ENCODE data around the gene MB. TPM values are rescaled to one million over a fixed set of nuclear protein-coding genes. Genes with fewer than 3 reads are reported as not detected.

MB gene
- total RNA-seq, 1 donor = not detected

DNA sequence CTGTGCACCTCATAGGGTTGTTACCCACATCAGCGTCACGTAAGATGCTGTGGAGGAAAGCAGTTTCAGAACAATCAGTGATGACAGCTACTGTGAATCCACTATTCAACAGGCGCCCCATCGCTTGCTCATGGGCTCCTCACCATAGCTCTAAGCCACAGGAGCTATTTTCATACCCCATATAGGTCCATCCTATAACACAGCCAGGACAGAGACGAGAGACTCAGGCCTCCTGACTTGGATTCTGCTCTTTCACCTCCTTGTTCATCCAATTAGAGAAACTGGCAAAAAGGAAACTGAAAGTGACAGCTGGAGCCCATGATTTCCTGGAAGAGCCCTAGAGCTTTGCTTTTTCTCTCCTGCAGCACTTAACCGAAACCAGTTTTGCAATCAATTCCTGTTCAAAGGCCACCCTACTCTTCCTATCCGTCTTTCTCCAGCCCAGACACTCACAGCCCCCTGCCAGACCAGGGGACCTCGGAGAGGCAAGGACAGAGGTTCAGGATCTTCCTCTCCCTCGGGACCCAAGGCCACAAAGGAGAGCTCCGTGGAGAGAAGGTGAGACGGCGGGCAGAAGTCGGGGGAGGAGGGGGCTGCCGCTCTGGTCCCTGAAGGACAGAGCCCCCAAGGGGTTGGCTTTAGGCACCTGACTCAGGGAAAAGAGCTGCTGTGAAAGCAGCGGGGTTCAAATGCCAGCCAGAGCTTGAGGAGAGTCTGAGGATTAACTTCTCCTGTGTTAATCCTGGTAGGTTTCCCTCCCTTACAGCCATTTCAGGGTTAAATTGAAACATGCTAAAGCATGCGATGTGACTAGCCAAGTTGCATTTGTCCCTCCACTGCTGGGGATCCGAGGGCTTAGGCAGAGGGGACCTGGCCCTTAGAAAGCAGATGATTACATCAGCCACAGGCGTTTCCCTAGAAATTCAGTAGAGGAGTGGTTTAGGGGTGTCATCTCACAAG, 31.2 kb upstream of the MB start, which contains the start of gene APOL6:
Gene APOL6, plus strand, starts transcription at position 381 of the 960 bp plus-strand sequence. CDS start 7,980 bp downstream, outside the sequence.
- H3K27me3 ChIP-seq (ENCODE audit: insufficient read depth, low read length) = no peaks in the 10 kb centered on the region
- H3K4me3 ChIP-seq (ENCODE audit: low read length) = peak within 1 kb of the TSS; percentile 98
- H3K4me1 ChIP-seq (ENCODE audit: insufficient read depth, low read length) = peaks cover 43% of the 10 kb centered on the region

DNA sequence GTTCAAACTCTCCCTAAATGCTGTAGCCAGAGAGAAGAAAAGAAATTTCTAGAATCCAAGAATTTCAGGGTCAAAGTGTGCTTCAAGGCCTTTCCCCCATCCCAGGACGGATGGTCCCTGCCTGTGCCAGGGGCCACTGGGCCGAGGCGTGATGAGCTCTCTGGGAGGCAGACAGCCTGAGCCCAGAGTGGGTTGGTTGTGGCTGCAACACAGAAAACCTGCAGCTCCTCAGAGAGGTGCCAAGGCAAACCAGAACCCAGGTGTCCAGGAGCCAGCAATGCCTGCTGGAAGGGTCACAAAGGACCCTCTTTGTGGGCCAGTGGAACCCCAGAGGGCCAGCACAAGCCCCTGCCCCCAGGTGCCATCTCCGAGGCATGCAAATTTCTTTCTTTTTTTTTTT, 28.5 kb upstream of the MB start:
- no peaks in the 10 kb centered on the region for H3K9me3 ChIP-seq (ENCODE audit: low read depth, low read length)
- H3K27me3 ChIP-seq (ENCODE audit: insufficient read depth, low read length) = no peaks in the 10 kb centered on the region
- peaks cover 36% of the 10 kb centered on the region for H3K4me1 ChIP-seq (ENCODE audit: insufficient read depth, low read length)
- H3K4me3 ChIP-seq (ENCODE audit: low read length) = no peak overlapping the region

More for the DNA sequence above, 31.2 kb upstream of the MB start, which contains the start of gene APOL6:
- no peaks in the 10 kb centered on the region for H3K9me3 ChIP-seq (ENCODE audit: low read depth, low read length)

DNA sequence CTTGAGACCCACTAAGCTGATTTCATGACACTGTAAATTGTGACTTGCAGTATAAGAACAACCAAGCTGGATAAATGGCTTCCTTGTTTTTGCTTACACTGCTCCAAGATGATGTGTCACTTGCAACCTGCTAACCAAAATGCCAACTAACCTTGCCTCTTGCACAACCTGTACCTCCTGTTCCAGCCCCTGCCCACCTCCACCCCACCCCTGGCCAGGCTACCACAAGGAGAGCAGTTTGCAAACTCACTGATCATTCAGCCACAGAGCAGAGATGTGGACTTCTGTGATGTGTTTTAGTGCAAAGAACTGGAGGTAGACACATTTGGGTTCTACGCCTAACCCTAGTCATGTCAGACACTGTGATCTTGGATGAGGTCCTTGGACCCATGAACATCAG, 26.9 kb upstream of the MB start:
- H3K4me3 ChIP-seq (ENCODE audit: low read length) = no peak overlapping the region
- H3K27me3 ChIP-seq (ENCODE audit: insufficient read depth, low read length) = no peaks in the 10 kb centered on the region
- H3K4me1 ChIP-seq (ENCODE audit: insufficient read depth, low read length) = peaks cover 21% of the 10 kb centered on the region
- no peaks in the 10 kb centered on the region for H3K9me3 ChIP-seq (ENCODE audit: low read depth, low read length)

DNA sequence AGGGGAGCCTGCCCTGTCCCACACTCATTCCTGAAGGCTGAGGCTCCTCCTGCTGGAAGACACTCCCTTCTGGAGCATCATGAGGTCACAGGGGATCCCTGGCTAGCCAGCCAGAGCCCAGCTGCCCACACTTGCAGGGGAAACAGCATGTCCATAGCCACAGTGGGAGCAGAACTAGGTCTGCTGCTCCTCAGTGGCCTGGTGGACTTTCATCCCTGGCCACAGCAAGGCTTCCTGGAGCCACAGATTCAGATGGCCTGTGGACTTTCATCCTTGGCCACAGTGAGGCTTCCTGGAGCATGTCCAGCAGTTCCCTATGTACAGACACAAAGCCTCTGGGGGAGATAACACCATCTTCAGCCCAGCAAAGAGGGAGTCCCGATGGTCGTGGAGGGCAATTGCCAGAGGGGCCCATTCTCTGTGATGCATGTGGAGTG, 25.2 kb upstream of the MB start:
- Histone ChIP-seq H3K4me1 (ENCODE audit: insufficient read depth, low read length) (peaks cover 11% of the 10 kb centered on the region), H3K27me3 (ENCODE audit: insufficient read depth, low read length) (no peaks in the 10 kb centered on the region), H3K4me3 (ENCODE audit: low read length) (no peak overlapping the region), H3K9me3 (ENCODE audit: low read depth, low read length) (no peaks in the 10 kb centered on the region)

DNA sequence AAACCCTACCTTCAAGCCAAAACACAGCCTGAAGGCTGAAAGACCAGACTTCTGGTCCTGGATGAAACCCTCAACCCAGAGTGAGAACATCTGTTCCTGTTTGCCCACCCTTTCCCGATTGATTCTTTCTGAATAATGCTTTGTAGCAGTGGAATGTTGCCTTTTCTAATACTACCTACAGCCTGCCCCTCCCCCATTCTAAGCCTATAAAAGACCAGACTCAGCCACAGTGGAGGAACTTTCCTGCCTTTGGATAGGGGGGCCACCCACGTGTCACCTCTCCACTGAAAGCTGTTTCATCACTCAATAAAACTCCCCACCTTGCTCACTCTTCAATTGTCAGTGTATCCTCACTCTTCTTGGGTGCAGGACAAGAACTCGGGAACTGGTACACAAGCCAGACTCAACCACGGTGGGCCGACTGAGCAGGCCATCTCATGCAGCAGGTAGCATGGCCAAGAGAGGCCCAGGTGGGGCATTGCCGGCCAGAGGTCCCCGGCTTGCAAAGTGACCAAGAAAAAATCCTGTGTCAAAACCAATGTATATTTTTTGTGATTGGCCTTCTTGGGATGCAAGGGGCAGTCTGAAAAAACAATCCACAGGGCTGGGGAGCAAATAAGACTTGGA, 24.5 kb upstream of the MB start:
- no peaks in the 10 kb centered on the region for H3K27me3 ChIP-seq (ENCODE audit: insufficient read depth, low read length)
- H3K9me3 ChIP-seq (ENCODE audit: low read depth, low read length) = no peaks in the 10 kb centered on the region
- H3K4me1 ChIP-seq (ENCODE audit: insufficient read depth, low read length) = peaks cover 4% of the 10 kb centered on the region
- H3K4me3 ChIP-seq (ENCODE audit: low read length) = no peak overlapping the region

DNA sequence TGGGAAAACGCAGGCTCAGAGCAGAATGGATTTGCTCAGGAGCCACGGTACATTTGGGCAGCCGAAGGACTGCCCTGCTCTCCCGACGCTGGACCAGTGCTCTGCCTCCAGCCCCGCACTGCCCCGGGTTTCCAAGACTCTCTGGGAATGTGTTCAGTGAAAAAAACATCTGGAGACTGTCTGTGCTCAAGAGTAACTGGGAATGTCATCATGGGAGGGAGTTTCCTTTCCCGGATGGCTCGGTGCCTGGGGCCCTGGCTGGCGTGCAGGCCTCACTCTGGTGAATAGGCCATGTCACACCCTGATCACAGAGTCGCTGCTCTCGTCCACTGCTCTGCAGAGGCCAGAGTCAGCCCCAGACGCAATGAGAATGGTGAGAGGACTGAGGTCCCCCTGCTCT, 21.3 kb upstream of the MB start:
- Histone ChIP-seq H3K4me3 (ENCODE audit: low read length) (no peak overlapping the region), H3K4me1 (ENCODE audit: insufficient read depth, low read length) (peaks cover 10% of the 10 kb centered on the region), H3K9me3 (ENCODE audit: low read depth, low read length) (no peaks in the 10 kb centered on the region), H3K27me3 (ENCODE audit: insufficient read depth, low read length) (no peaks in the 10 kb centered on the region)

DNA sequence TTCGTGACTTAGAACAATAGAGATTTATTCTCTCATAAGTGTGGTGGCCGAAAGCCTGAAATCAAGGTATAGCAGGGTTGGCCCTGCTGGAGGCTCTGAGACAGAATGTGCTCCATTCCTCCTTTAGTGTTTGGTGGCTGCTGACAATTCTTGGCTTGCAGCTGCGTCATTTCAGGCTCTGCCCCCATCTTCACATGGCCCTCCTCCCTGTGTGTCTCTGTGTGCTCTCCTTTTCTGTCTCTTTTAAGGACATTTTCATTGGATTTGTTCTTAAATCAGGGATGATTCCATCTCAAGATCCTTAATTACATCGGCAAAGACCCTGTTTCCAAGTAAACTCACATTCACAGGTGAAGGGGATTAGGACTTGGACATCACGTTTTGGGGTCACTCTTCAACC, 20.9 kb upstream of the MB start:
- Histone ChIP-seq H3K4me3 (ENCODE audit: low read length) (no peak overlapping the region), H3K4me1 (ENCODE audit: insufficient read depth, low read length) (peaks cover 10% of the 10 kb centered on the region), H3K9me3 (ENCODE audit: low read depth, low read length) (no peaks in the 10 kb centered on the region), H3K27me3 (ENCODE audit: insufficient read depth, low read length) (no peaks in the 10 kb centered on the region)

DNA sequence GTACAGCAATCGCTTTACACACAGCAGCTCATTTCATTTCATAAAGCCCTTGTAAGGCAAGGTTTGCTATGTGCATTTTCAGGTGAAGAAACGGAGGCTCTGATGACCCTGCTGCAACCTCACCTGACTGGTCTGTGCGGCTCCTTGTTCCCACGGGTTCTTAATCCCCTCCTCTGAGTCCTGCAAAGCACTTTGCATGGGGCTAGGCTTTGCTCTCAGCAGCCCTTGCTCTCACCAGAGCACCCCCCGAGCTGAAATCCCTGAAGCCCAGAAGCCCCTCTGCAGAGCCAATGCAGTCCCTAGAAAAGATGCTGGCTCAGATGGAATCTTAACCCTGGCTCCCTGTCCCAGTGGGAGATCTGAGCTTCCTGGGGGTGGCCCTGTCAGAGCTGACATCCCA, 20.1 kb upstream of the MB start:
- H3K9me3 ChIP-seq (ENCODE audit: low read depth, low read length) = no peaks in the 10 kb centered on the region
- H3K4me1 ChIP-seq (ENCODE audit: insufficient read depth, low read length) = peaks cover 10% of the 10 kb centered on the region
- no peaks in the 10 kb centered on the region for H3K27me3 ChIP-seq (ENCODE audit: insufficient read depth, low read length)
- H3K4me3 ChIP-seq (ENCODE audit: low read length) = no peak overlapping the region

DNA sequence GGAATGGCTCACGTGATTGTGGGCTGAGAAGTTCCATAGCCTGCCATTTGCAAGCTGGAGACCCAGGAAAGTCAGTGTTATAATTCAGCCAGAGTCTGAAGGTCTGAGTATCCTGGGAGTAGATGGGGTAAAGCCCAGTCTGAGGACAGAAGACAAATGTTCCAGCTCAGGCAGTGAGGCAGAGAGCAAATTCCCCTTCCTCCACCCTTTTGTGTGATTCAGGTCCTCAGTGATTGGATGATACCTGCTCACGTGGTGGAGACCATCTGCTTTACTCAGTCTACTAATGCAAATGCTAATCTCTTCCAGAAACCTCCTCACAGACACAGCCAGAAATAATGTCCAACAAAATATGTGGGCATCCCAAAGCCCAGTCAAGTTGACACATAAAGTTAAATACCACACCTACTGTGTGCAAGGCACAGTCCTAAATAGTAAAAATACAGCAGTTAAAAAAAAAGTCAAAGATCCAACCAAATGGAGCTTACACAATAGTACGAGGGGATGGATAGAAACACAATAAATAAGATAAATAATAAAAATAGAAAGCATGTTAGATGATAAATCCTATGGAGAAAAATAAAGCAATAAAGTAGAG, 17.9 kb upstream of the MB start:
- Histone ChIP-seq H3K4me3 (ENCODE audit: low read length) (no peak overlapping the region), H3K27me3 (ENCODE audit: insufficient read depth, low read length) (no peaks in the 10 kb centered on the region), H3K9me3 (ENCODE audit: low read depth, low read length) (no peaks in the 10 kb centered on the region), H3K4me1 (ENCODE audit: insufficient read depth, low read length) (peaks cover 10% of the 10 kb centered on the region)

DNA sequence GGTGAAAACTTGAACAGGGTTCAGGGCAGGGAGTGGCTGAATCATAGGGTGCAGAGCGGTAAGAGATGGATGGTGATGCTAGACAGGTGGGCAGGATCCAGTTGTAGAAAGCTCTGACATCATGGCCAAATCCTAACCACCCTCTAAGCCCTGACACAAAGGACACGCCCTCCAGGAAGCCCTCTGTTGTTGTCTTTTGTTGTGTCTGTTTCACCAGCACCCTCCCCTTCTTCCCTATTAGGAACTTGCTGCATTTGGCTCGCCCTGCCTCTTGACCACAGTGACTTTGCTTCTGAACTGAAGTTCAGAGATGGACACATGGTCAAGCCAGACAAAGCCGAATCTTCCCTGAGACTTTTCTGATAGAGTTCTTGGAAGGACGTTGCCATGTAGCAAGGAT, 16.9 kb upstream of the MB start:
- Histone ChIP-seq H3K9me3 (ENCODE audit: low read depth, low read length) (no peaks in the 10 kb centered on the region), H3K4me3 (ENCODE audit: low read length) (no peak overlapping the region), H3K27me3 (ENCODE audit: insufficient read depth, low read length) (no peaks in the 10 kb centered on the region), H3K4me1 (ENCODE audit: insufficient read depth, low read length) (peaks cover 17% of the 10 kb centered on the region)

DNA sequence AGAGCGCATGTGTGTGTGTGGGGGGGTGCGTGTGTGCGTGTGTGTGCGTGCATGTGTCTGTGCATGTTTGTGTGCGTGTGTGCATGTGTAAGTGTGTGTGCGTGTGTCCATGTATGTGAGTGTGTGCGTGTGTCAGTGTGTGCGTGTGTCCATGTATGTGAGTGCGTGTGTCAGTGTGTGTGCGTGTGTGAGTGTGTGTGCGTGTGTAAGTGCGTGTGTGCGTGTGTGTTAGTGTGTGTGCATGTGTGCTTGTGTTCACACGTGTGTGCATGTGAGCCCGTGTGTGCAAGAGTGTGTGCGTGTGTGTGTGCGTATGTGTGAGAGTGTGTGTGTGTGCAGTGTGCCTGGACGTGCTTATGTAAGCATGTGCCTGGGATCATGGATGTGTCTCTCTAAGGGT, 16.4 kb upstream of the MB start:
- no peaks in the 10 kb centered on the region for H3K27me3 ChIP-seq (ENCODE audit: insufficient read depth, low read length)
- H3K9me3 ChIP-seq (ENCODE audit: low read depth, low read length) = no peaks in the 10 kb centered on the region
- H3K4me3 ChIP-seq (ENCODE audit: low read length) = no peak overlapping the region
- peaks cover 17% of the 10 kb centered on the region for H3K4me1 ChIP-seq (ENCODE audit: insufficient read depth, low read length)

DNA sequence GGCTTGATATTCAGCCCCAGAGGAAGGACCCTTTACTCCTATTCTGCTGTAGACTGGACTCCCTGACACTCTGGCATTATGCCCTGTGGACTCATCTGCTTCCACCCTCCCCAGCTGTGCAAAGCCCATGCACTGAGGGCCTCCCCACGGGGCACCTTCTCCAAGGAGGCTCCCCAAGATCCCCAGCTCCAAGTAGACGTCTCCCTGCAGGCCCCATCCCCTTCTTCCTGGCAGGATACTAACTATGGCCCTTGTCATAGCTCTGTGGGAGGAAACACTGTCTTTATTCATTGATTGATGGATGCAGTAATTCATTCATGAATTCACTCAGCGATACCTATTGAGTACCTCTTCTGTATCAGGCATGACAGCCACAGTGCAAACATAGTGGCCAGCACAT, 15.8 kb upstream of the MB start:
- Histone ChIP-seq H3K27me3 (ENCODE audit: insufficient read depth, low read length) (no peaks in the 10 kb centered on the region), H3K4me1 (ENCODE audit: insufficient read depth, low read length) (peaks cover 17% of the 10 kb centered on the region), H3K4me3 (ENCODE audit: low read length) (no peak overlapping the region), H3K9me3 (ENCODE audit: low read depth, low read length) (no peaks in the 10 kb centered on the region)

DNA sequence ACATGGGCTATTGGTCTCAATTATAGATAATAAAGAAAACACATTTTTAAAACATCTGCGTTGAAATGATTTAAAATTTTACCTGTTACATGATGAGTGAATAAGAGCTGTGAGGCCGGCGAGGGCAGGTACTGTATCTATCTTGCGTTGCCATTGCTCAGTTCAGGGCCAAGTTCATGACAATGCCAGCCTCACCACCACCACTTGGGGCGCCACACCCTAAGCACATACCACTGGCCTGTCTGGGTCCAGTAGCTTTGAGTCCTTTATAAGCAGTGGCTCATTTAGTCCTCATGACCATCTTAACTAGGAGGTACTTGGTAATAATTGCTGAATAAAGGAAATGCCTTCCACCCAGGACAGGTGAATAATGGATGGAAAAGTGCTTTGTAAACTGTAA, 14.5 kb upstream of the MB start:
- peaks cover 28% of the 10 kb centered on the region for H3K4me1 ChIP-seq (ENCODE audit: insufficient read depth, low read length)
- H3K9me3 ChIP-seq (ENCODE audit: low read depth, low read length) = no peaks in the 10 kb centered on the region
- no peak overlapping the region for H3K4me3 ChIP-seq (ENCODE audit: low read length)
- no peaks in the 10 kb centered on the region for H3K27me3 ChIP-seq (ENCODE audit: insufficient read depth, low read length)

DNA sequence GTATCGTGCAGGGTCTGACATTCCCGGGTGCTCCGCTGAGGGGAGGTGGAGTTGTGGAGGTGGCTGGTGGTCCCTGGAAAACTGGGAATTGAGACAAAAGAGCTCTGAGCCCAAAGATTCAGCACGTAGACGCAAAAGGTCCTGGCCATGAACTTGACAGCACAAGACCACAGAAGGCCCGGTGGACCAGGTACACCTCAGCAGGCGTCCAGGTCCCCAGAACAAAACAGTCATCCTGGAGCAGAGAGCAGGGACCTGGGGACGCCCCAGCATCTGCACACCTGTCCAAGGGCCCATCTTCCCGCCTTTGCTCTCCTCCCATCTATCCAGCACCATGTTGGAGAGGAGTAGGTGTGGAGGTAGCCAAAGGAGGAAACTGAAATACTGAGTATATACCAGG, 13.8 kb upstream of the MB start:
- H3K4me3 ChIP-seq (ENCODE audit: low read length) = no peak overlapping the region

DNA sequence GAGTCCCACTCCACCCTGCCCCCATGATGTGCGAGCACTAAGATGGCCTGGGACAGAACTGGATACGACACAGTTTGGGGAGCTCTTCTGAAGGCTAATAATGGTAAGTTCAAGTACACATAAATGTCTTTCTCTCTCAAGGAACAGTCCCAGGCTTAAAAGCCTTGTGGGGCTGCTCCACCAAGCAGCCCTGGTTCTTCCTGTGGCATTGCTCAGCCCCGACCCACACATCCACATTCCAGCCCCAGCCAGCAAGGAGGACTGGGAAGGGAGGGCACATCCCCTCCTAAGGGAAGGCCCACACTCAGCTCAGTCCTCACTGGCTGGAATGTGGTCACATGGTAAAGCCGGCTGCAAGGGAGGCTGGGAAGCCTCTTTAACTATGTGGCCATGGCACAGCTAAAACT, 13.3 kb upstream of the MB start:
- Histone ChIP-seq H3K4me3 (ENCODE audit: low read length) (no peak overlapping the region), H3K27me3 (ENCODE audit: insufficient read depth, low read length) (peaks cover 3% of the 10 kb centered on the region)

More for the DNA sequence above, 13.8 kb upstream of the MB start:
- Histone ChIP-seq H3K4me1 (ENCODE audit: insufficient read depth, low read length) (peaks cover 28% of the 10 kb centered on the region), H3K9me3 (ENCODE audit: low read depth, low read length) (no peaks in the 10 kb centered on the region), H3K27me3 (ENCODE audit: insufficient read depth, low read length) (no peaks in the 10 kb centered on the region)

More for the DNA sequence above, 13.3 kb upstream of the MB start:
- Histone ChIP-seq H3K4me1 (ENCODE audit: insufficient read depth, low read length) (peaks cover 28% of the 10 kb centered on the region), H3K9me3 (ENCODE audit: low read depth, low read length) (no peaks in the 10 kb centered on the region)
